Neural cell (in vitro differentiated cells): ENCODE results near the gene GABBR2. TPM values are rescaled to one million over a fixed set of nuclear protein-coding genes. Genes with fewer than 3 reads are reported as not detected.

Source experiments
- H2AFZ ChIP-seq: fragments of 200-600, 300-800 bp; sonication (generic), shearing (Covaris generic); 2 replicates; pipeline ENCODE4 v1.6.0; 2014; ENCODE audit warnings: low read depth, mild to moderate bottlenecking, antibody characterized with exemption, low read length, moderate library complexity
- H3F3A ChIP-seq: fragments of 200-600 bp; shearing (Covaris generic); 2 replicates; pipeline ENCODE4 v1.6.1; 2016; ENCODE audit warnings: mild to moderate bottlenecking, moderate library complexity, mixed read lengths, antibody characterized with exemption, low read length; ENCODE audit not compliant: insufficient read depth, poor library complexity, severe bottlenecking
- H3K27ac ChIP-seq: fragments of 200-600, 300-800 bp; sonication (generic), shearing (Covaris generic); 2 replicates; pipeline ENCODE4 v1.5.1; 2014; ENCODE audit warnings: mild to moderate bottlenecking, low read length, moderate library complexity
- H3K27me3 ChIP-seq: fragments of 300-800, 200-600 bp; sonication (generic), shearing (Covaris generic); 2 replicates; pipeline ENCODE4 v1.6.0; 2014; ENCODE audit warnings: mild to moderate bottlenecking, low read depth, low read length, moderate library complexity; ENCODE audit not compliant: insufficient read depth
- H3K36me3 ChIP-seq: fragments of 300-800, 200-600 bp; sonication (generic), shearing (Covaris generic); 2 replicates; pipeline ENCODE4 v1.5.1; 2014; ENCODE audit warnings: mild to moderate bottlenecking, antibody characterized with exemption, low read length, moderate library complexity; ENCODE audit not compliant: insufficient read depth
- H3K4me2 ChIP-seq: fragments of 300-800, 200-600 bp; sonication (generic), shearing (Covaris generic); 2 replicates; pipeline ENCODE4 v1.6.0; 2014; ENCODE audit warnings: mild to moderate bottlenecking, low read length
- H3K4me3 ChIP-seq: fragments of 300-800, 200-600 bp; sonication (generic), shearing (Covaris generic); 2 replicates; pipeline ENCODE4 v1.5.1; 2014; ENCODE audit warnings: mild to moderate bottlenecking, low read length, moderate library complexity
- H3K79me2 ChIP-seq: fragments of 200-600 bp; shearing (Covaris generic); replicated peaks from 2 replicates; pipeline ENCODE4 v1.6.0; 2014; ENCODE audit warnings: mild to moderate bottlenecking, low read length, moderate library complexity; ENCODE audit not compliant: insufficient read depth
- H3K9ac ChIP-seq: fragments of 300-800, 200-600 bp; sonication (generic), shearing (Covaris generic); 2 replicates; pipeline ENCODE4 v1.6.1; 2016; ENCODE audit warnings: mild to moderate bottlenecking, low read length, mixed read lengths
- H3K9me2 ChIP-seq: fragments of 200-600 bp; shearing (Covaris generic); 2 replicates; pipeline ENCODE4 v1.6.1; 2016; ENCODE audit warnings: mild to moderate bottlenecking, low read length, mixed read lengths; ENCODE audit not compliant: insufficient read depth
- H3K9me3 ChIP-seq: fragments of 200-600, 300-800 bp; sonication (generic), shearing (Covaris generic); 2 replicates; pipeline ENCODE4 v1.6.1; 2016; ENCODE audit warnings: mild to moderate bottlenecking, mixed run types, low read length, moderate library complexity, mixed read lengths
- H4K20me1 ChIP-seq: fragments of 200-600 bp; shearing (Covaris generic); 2 replicates; pipeline ENCODE4 v1.6.1; 2016; ENCODE audit warnings: mild to moderate bottlenecking, mixed run types; ENCODE audit not compliant: insufficient read depth
- EP300 ChIP-seq: fragments of 450-650 bp; conservative IDR thresholded peaks from 2 replicates; pipeline ENCODE4 v1.6.1; 2014; ENCODE audit warnings: antibody characterized with exemption, mild to moderate bottlenecking, moderate library complexity; ENCODE audit not compliant: poor library complexity, severe bottlenecking
- EZH2 ChIP-seq: fragments of 200-600, 300-800 bp; shearing (Covaris generic), sonication (generic); IDR thresholded peaks from 2 replicates; pipeline ENCODE4 v1.6.1; 2014; ENCODE audit warnings: antibody characterized with exemption, low read length, borderline replicate concordance, mild to moderate bottlenecking; ENCODE audit not compliant: insufficient read depth, poor library complexity, severe bottlenecking
- MXI1 ChIP-seq: fragments of 450-650 bp; conservative IDR thresholded peaks from 2 replicates; pipeline ENCODE4 v1.6.1; 2014; ENCODE audit warnings: antibody characterized with exemption, mild to moderate bottlenecking; ENCODE audit not compliant: poor library complexity, severe bottlenecking
- POLR2AphosphoS5 ChIP-seq: IDR thresholded peaks from 2 replicates; pipeline ENCODE4 v1.6.1; 2012
- RAD21 ChIP-seq: fragments of 450-650 bp; conservative IDR thresholded peaks from 2 replicates; pipeline ENCODE4 v1.6.1; 2014; ENCODE audit warnings: antibody characterized with exemption, mild to moderate bottlenecking, moderate library complexity
- SMC3 ChIP-seq: fragments of 450-650 bp; conservative IDR thresholded peaks from 2 replicates; pipeline ENCODE4 v1.6.1; 2014; ENCODE audit warnings: antibody characterized with exemption, mild to moderate bottlenecking, moderate library complexity; ENCODE audit not compliant: poor library complexity
- TAF1 ChIP-seq: IDR thresholded peaks from 2 replicates; pipeline ENCODE4 v1.6.1; 2012; ENCODE audit warnings: low read depth
- polyA plus RNA-seq: library from polyadenylated mRNA; depleted of rRNA; stranded (reverse); fragments of >200 nt; gene quantifications from 2 replicates; pipeline ENCODE4 v1.2.3, GENCODE V29; 2014
- TF ChIP-seq, protein P1 (sequence below): fragments of 450-650 bp; IDR thresholded peaks from 2 replicates; pipeline ENCODE4 v1.5.1; 2014; ENCODE audit warnings: antibody characterized with exemption, mild to moderate bottlenecking, moderate library complexity; ENCODE audit not compliant: poor library complexity, severe bottlenecking
- TF ChIP-seq, protein P2 (sequence below): IDR thresholded peaks from 2 replicates; pipeline ENCODE4 v1.6.1; 2012; ENCODE audit warnings: borderline replicate concordance

GABBR2 gene
- polyA plus RNA-seq, 1 donor from 2014 or later = 7.1 TPM

DNA sequence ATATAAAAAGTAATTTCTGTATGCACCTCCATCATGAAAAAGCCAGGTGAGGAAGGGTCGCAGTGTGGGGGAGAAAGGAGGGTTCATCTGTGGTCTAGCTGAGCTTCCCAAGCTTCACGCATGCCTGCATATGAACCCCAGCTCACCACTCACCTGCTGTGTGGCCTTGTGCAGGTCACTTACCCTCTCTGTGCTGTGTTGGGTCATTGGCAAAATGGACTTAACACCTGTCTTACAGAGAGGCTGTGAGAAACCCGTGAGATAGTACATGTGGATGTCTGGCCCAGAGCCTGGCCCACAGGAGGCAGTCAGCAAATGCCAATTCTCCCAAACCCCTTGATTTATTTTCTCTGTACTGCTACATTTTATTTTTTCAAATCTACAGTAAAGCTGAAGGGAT lies 88.9 kb downstream of the GABBR2 start:
- no peaks in the 10 kb centered on the region for H3F3A ChIP-seq
- no peak overlapping the region for H3K27ac ChIP-seq
- H3K4me3 ChIP-seq = no peak overlapping the region
- no peak overlapping the region for H2AFZ ChIP-seq
- H3K27me3 ChIP-seq = no peaks in the 10 kb centered on the region
- no peaks in the 10 kb centered on the region for H3K9me2 ChIP-seq
- H3K79me2 ChIP-seq = no peaks in the 10 kb centered on the region
- H3K36me3 ChIP-seq = no peaks in the 10 kb centered on the region
- TF ChIP-seq, protein P1, sequence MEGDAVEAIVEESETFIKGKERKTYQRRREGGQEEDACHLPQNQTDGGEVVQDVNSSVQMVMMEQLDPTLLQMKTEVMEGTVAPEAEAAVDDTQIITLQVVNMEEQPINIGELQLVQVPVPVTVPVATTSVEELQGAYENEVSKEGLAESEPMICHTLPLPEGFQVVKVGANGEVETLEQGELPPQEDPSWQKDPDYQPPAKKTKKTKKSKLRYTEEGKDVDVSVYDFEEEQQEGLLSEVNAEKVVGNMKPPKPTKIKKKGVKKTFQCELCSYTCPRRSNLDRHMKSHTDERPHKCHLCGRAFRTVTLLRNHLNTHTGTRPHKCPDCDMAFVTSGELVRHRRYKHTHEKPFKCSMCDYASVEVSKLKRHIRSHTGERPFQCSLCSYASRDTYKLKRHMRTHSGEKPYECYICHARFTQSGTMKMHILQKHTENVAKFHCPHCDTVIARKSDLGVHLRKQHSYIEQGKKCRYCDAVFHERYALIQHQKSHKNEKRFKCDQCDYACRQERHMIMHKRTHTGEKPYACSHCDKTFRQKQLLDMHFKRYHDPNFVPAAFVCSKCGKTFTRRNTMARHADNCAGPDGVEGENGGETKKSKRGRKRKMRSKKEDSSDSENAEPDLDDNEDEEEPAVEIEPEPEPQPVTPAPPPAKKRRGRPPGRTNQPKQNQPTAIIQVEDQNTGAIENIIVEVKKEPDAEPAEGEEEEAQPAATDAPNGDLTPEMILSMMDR = no peak
- TF ChIP-seq RAD21 (no peak), MXI1 (no peak), POLR2AphosphoS5 (no peak), SMC3 (no peak)
- no peaks in the 10 kb centered on the region for H3K9me3 ChIP-seq
- H3K4me2 ChIP-seq = no peak overlapping the region
- H4K20me1 ChIP-seq = no peaks in the 10 kb centered on the region
- H3K9ac ChIP-seq = no peak overlapping the region

DNA sequence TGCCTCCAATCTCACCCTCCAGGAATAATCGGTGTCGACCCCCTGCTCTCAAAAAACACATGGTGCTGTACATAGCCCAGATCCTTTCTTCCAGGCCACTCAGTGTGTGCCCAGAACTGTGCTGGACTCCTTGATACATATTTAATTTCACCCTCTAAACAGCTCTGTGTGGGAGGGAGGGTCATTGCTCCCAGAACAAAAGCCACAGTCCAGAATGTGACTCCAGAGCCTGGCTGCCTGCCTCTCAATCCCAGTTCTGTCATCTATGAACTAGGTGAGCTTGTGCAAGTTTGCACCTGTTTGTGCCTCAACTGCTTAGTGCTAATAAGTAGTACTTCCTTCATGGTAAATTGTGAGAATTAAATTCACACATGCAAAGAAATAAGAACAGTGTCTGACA lies 93.1 kb downstream of the GABBR2 start:
- Histone ChIP-seq H3K9ac (no peak overlapping the region), H3K27ac (no peak overlapping the region), H3K9me3 (no peaks in the 10 kb centered on the region), H3K9me2 (no peaks in the 10 kb centered on the region), H3K4me3 (no peak overlapping the region), H3K27me3 (no peaks in the 10 kb centered on the region), H4K20me1 (no peaks in the 10 kb centered on the region), H3K79me2 (no peaks in the 10 kb centered on the region), H3K36me3 (no peaks in the 10 kb centered on the region), H3F3A (no peaks in the 10 kb centered on the region), H3K4me2 (no peak overlapping the region), H2AFZ (no peak overlapping the region)
- no peak for TF ChIP-seq SMC3
- TF ChIP-seq EP300 = no peak
- no peak for TF ChIP-seq POLR2AphosphoS5
- TF ChIP-seq, protein P2, sequence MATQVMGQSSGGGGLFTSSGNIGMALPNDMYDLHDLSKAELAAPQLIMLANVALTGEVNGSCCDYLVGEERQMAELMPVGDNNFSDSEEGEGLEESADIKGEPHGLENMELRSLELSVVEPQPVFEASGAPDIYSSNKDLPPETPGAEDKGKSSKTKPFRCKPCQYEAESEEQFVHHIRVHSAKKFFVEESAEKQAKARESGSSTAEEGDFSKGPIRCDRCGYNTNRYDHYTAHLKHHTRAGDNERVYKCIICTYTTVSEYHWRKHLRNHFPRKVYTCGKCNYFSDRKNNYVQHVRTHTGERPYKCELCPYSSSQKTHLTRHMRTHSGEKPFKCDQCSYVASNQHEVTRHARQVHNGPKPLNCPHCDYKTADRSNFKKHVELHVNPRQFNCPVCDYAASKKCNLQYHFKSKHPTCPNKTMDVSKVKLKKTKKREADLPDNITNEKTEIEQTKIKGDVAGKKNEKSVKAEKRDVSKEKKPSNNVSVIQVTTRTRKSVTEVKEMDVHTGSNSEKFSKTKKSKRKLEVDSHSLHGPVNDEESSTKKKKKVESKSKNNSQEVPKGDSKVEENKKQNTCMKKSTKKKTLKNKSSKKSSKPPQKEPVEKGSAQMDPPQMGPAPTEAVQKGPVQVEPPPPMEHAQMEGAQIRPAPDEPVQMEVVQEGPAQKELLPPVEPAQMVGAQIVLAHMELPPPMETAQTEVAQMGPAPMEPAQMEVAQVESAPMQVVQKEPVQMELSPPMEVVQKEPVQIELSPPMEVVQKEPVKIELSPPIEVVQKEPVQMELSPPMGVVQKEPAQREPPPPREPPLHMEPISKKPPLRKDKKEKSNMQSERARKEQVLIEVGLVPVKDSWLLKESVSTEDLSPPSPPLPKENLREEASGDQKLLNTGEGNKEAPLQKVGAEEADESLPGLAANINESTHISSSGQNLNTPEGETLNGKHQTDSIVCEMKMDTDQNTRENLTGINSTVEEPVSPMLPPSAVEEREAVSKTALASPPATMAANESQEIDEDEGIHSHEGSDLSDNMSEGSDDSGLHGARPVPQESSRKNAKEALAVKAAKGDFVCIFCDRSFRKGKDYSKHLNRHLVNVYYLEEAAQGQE = no peak
- TF ChIP-seq RAD21 = no peak
- no peak for TF ChIP-seq TAF1
- TF ChIP-seq, protein P1 = no peak
- TF ChIP-seq EZH2 = no peak
- no peak for TF ChIP-seq MXI1
